Activated naive CD4-positive, alpha-beta T cell treated with anti-CD3 and anti-CD28 coated beads for 36 hours (primary cell): ENCODE results near the gene DDA1. TPM values are rescaled to one million over a fixed set of nuclear protein-coding genes. Genes with fewer than 3 reads are reported as not detected.

ENCODE experiments used
- CTCF ChIA-PET: fragments of 350-600 bp; sonication (Branson Sonifier 250); formaldehyde crosslinking; loops from one replicate; lab custom pipeline; 2021; ENCODE audit warnings: antibody characterized with exemption; lab: Charles Lee
- DNase-seq: peaks from one replicate; pipeline ENCODE4 v3.0.0-alpha.2; 2020
- H3K27ac Mint-ChIP-seq: one replicate; pipeline ENCODE4 v1.8.0; 2021; ENCODE audit warnings: mild to moderate bottlenecking, mixed read lengths
- H3K27me3 Mint-ChIP-seq: one replicate; pipeline ENCODE4 v1.8.0; 2021; ENCODE audit warnings: low read depth, mixed read lengths
- H3K36me3 Mint-ChIP-seq: one replicate; pipeline ENCODE4 v1.8.0; 2021; ENCODE audit warnings: low read depth, mixed read lengths
- H3K4me1 Mint-ChIP-seq: one replicate; pipeline ENCODE4 v1.8.0; 2021; ENCODE audit warnings: low read depth, mixed read lengths
- H3K4me3 Mint-ChIP-seq: one replicate; pipeline ENCODE4 v1.8.0; 2021; ENCODE audit warnings: mild to moderate bottlenecking, moderate library complexity, mixed read lengths
- H3K9me3 Mint-ChIP-seq: one replicate; pipeline ENCODE4 v1.8.0; 2021; ENCODE audit warnings: mixed read lengths
- intact Hi-C: fragments of 100-400 bp; cut with micrococcal nuclease; formaldehyde crosslinking; loops from one replicate; pipeline ENCODE4 v1.15.1; 2023
- total RNA-seq, 2 experiments: library from RNA; stranded (reverse); gene quantifications; one replicate each; pipeline ENCODE4 v1.2.3, GENCODE V29; 2021

The DDA1 gene
- total RNA-seq, 2 experiments from 2014 or later, result 26.2 to 28.6 TPM

DNA sequence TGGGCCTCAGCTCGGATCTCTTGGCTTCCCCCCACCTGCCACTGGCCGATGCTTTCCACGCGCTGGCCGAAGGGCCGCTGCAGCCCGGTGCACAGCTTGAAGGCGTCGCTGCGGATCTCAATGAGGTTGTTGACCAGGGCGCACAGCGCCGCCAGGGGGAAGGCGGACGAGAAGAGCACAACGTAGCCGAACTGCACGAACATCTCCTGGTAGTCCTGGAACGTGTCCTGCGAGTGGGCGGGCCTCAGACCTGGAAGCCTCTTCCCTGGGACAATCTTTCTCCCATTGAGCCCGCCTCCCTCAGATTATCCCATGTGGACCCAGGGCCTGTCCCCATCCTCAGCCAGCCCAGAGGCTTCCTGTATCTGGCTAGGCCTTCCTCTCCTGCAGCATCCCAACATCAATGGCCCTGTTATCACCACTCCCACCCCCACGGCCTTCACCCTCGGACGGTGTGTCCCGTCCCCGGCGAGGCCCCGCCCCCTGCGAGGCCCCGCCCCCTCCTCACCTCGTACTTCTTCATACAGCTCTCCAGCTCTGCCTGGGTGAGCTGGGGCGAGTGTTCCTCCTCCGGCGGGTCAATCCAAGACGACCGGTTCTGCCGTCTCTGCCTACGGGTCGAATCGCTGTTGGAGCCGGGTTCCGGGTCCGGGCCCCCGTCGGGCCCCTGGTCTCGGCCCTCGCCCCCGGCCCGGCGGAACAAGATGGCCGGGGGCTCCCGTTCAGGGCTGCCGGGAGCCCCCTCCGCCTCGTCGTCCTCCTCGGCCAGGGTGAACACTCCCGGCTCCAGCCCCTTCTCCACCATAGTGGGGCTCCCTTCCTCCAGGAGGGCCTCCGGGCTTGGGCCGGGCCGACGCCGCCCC, 18.5 kb downstream of the DDA1 start:
- Mint-ChIP-seq H3K4me3 (peak overlapping the region; percentile 56), H3K27ac (no peak overlapping the region), H3K36me3 (no peaks in the 10 kb centered on the region), H3K27me3 (no peaks in the 10 kb centered on the region), H3K9me3 (no peaks in the 10 kb centered on the region), H3K4me1 (peaks cover 8% of the 10 kb centered on the region)
- CTCF ChIA-PET, result no interaction called here
- intact Hi-C loops, result loop anchor here (1.0 kb wide), 1 partner anchor 19 kb away; the partner anchor contains the start of gene DDA1
- DNase-seq, result peak; percentile 58

DNA sequence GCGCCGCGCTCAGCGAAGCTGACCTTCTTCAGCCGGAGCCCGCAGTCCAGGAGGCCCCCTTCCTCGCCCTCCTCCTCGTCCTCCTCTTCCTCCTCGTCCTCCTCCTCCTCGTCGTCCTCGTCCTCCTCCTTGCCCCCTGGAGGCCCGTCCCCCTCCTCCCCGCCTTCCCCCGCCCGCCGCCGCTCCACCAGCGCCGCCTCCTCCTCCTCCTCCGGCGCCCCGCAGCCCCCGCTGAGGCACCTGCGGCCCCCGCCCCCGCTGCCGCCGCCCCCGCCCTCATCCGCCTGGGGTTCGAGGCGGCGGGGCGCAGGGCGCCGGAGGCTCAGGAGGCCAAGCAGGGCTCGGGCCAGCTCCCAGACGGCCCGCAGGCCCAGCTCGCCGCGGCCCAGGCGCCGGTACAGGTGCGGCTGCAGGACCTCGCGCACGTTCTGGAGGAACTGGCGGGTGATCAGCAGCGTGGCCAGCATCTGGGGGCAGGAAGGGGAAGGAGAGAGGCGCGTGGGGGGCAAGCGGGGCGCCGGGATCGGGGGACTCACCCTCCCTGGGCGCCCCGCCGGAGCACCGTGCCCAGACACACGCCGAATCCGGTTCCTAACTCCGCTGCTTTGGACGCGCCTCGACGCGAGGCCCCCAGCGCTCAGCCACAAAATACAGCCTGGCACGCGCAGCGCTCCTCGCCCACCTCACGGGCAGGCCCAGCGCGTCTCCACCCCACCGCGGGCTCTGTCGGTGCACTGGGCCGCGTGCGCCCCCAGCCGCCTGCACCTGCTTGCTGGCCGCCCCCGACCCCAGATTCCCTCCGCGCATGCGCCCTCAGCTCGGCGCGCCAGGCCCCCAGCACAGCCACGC, 19.4 kb downstream of the DDA1 start:
- peak; percentile 20 for DNase-seq
- H3K36me3 Mint-ChIP-seq, result no peaks in the 10 kb centered on the region
- H3K27ac Mint-ChIP-seq, result no peak overlapping the region
- no peaks in the 10 kb centered on the region for H3K9me3 Mint-ChIP-seq
- H3K27me3 Mint-ChIP-seq, result no peaks in the 10 kb centered on the region
- CTCF ChIA-PET, result no interaction called here
- peak overlapping the region; percentile 51 for H3K4me3 Mint-ChIP-seq
- H3K4me1 Mint-ChIP-seq, result peaks cover 10% of the 10 kb centered on the region
- intact Hi-C loops, result loop anchor here (1.0 kb wide), 1 partner anchor 19 kb away; the partner anchor contains the start of gene DDA1

DNA sequence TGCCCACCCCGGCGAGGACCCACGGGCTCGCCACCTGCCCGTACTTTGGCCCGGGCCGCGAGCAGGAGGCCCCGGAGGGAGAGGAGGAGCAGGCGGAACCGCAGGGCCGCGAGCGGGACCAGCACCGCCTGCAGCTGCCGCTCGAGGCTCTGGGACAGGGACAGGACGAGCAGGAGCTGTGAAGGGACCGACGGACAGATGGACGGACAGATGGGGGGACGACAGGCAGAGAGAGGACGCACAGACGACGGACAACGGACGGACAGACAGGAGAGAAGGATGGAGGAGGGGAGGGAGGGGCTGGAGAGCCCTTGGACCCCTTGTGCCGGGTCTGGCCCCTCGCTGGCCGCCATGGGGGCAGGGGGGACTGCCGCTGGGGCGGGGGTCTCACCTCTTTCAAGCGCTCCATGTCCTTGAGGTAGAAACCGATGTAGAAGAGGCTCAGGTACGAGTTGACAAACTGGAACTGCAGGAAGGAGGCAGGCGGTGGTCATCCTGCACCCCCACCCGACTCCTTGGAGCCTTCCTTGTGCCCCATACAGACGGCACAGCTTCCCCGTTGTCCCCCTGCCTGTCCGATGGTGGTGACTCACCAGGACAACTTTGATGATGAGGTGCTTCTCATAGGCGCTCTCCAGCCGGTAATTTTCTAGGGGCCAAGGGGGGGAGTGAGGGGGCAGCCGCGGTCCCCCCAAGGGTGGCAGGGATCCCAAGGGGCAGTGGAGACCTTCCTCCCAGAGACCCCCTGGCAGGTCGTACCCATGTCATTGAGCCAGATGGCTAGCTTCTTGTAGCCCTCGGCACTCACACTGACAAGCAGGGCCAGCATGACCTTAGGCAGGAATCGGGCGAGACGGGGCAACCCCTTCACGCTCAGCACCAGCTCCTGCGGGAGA, 20.3 kb downstream of the DDA1 start:
- Mint-ChIP-seq H3K27ac (no peak overlapping the region), H3K4me3 (peak overlapping the region; percentile 27), H3K9me3 (no peaks in the 10 kb centered on the region), H3K36me3 (no peaks in the 10 kb centered on the region), H3K27me3 (no peaks in the 10 kb centered on the region), H3K4me1 (peaks cover 12% of the 10 kb centered on the region)
- CTCF ChIA-PET, result interaction anchor here (0.6 kb wide), 1 partner anchor 145 kb away, joined by 3 read pairs; no protein-coding TSS in a partner anchor
- intact Hi-C loops, result loop anchor here (10.0 kb wide), 1 partner anchor 425 kb away; the partner anchor contains the start of gene FCHO1
- no peak for DNase-seq

DNA sequence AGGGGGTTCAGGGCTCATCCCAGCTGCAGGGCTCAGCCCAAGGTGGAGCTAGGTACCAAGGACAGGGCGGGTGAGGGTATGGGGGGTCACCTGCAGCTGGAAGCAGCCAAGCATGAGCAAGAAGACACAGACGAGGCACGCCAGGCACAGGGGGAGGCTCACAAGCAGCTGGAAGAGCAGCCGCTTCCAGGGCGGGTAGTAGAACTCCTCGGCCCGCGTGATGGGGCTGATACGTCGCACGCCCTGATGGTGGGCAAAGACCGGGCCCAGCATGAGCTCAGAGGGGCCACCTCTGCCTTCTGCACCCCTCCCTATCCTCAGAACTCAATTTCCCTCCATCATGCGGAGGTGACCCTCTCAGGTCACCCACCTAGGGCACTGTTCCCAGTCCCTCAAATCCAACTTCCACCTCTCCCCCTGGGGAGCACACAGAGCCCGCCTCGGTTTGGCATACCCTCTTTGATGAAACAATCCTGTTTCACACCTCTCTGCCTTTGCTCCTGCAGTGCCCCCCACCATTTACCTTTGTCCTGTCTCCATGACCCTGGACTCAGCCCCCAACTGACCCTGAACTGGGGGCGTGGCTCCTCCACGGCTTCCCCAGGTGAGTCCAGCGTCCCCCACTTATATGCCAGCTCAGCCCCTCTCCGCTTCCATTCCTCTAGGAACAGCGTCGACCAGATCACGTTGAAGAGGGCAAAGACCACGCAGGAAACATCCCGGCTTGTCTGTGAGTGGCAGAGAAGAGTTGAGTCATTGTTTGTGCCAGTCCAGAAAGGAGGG, 21.1 kb downstream of the DDA1 start:
- no peak overlapping the region for H3K4me3 Mint-ChIP-seq
- DNase-seq, result no peak
- H3K27me3 Mint-ChIP-seq, result no peaks in the 10 kb centered on the region
- H3K4me1 Mint-ChIP-seq, result peaks cover 19% of the 10 kb centered on the region
- no peaks in the 10 kb centered on the region for H3K36me3 Mint-ChIP-seq
- H3K9me3 Mint-ChIP-seq, result no peaks in the 10 kb centered on the region
- intact Hi-C loops, result loop anchor here (10.0 kb wide), 1 partner anchor 424 kb away; the partner anchor contains the start of gene FCHO1
- CTCF ChIA-PET, result interaction anchor here (0.6 kb wide), 1 partner anchor 144 kb away, joined by 3 read pairs; no protein-coding TSS in a partner anchor
- no peak overlapping the region for H3K27ac Mint-ChIP-seq

DNA sequence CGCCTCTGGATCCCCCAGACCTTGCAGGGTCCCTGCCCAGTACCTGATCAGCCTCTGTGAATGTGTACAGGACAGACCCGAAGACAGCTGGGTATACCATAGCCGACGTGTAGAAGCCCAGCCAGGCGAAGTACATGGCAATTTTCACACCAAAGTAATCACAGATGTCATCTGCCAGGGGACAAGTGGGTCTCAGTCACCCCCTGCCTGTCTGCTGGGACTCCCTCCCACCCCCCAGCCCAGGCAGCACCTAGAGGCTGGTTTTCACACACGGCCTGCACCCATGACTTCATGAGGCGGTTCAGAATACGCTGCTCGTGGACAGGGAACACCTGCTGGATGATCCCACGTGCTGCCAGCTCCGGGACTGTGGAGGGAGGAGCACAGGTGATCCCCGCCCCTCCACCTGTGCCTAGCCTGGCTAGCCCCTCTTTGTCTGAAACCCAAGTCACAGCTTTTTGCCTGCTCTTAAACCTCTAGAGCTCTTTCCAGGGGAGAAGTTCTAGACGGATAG, 21.7 kb downstream of the DDA1 start:
- no peak overlapping the region for H3K27ac Mint-ChIP-seq
- DNase-seq, result no peak
- intact Hi-C loops, result loop anchor here (10.0 kb wide), 1 partner anchor 424 kb away; the partner anchor contains the start of gene FCHO1
- CTCF ChIA-PET, result interaction anchor here (0.7 kb wide), 1 partner anchor 528 kb away, joined by 7 read pairs; the partner anchor contains the start of gene RPL18A
- no peaks in the 10 kb centered on the region for H3K27me3 Mint-ChIP-seq
- H3K36me3 Mint-ChIP-seq, result no peaks in the 10 kb centered on the region
- peaks cover 21% of the 10 kb centered on the region for H3K4me1 Mint-ChIP-seq
- no peaks in the 10 kb centered on the region for H3K9me3 Mint-ChIP-seq
- H3K4me3 Mint-ChIP-seq, result no peak overlapping the region

DNA sequence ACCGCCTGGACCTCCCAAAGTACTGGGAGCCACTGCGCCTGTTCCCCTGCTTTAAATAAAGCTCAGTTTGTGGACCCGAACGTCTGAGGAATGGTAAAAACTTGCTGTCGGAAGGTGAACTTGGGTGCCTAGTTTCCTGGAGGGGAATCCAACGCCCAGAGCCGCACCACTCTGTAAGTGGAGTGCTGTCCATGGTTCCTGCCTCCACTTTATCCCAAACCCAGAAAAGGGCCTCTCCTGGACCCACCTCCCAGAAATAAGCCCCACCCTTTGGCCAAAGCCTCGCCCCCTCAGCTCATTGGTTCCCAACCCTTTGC, 23.0 kb downstream of the DDA1 start:
- intact Hi-C loops, result loop anchor here (10.0 kb wide), 1 partner anchor 422 kb away; the partner anchor contains the start of gene FCHO1
- Mint-ChIP-seq H3K36me3 (no peaks in the 10 kb centered on the region), H3K9me3 (no peaks in the 10 kb centered on the region), H3K27me3 (no peaks in the 10 kb centered on the region), H3K4me3 (no peak overlapping the region), H3K27ac (no peak overlapping the region), H3K4me1 (peaks cover 22% of the 10 kb centered on the region)
- DNase-seq, result no peak
- CTCF ChIA-PET, result interaction anchor here (0.8 to 1.2 kb wide), 4 partner anchors 23 to 148 kb away, joined by 3 to 4 read pairs (median 3); partner anchors contain the start of gene DDA1

DNA sequence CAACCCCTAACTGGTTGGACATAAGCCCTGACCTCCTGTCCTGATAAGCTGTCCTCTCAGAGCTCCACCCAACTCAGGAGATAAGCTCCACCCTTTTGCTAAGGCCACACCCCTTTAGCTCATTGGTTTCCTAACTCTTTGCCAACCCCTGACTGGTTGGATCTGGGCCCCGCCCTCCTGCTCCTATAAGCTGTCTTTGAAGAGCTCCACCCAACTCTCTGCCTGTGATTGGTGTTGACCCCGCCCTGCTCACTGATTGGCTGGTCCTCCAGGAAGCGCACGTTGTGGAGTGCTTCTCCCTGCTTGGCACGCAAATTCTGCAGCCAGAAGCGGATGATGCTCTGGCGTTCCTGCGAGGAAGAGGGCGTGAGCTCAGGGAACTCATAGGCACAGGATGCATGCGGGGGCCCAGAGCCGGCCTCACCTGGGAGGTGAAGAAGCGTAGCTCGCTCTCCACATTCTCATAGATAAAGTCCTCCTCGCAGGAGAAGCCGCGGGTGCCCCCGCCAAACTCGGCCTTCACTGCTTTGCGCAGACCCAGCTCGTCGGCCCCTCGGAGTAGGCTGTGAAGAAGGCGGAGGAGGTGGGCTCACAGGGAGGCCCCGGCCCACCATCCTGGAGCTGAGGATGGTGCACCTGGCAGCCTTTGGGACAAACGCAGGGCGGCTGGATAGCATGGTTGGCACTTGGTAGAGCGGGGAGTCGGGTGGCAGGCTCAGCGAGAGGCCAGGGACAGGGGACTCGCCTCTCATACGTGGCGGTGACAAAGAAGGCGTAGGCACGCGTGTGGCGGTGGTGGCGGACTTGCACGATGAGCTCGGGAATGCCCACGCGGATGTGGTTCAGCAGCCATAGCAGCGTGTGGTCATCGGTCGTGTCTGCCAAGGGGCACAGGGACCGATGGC, 23.6 kb downstream of the DDA1 start:
- DNase-seq, result peak; percentile 49
- Mint-ChIP-seq H3K36me3 (no peaks in the 10 kb centered on the region), H3K9me3 (no peaks in the 10 kb centered on the region), H3K4me3 (no peak overlapping the region), H3K27me3 (no peaks in the 10 kb centered on the region), H3K4me1 (peaks cover 22% of the 10 kb centered on the region), H3K27ac (no peak overlapping the region)
- intact Hi-C loops, result loop anchor here (10.0 kb wide), 1 partner anchor 422 kb away; the partner anchor contains the start of gene FCHO1
- CTCF ChIA-PET, result interaction anchor here (0.6 to 3.4 kb wide), 8 partner anchors 24 to 178 kb away, joined by 3 to 16 read pairs (median 3); partner anchors contain the start of gene DDA1

DNA sequence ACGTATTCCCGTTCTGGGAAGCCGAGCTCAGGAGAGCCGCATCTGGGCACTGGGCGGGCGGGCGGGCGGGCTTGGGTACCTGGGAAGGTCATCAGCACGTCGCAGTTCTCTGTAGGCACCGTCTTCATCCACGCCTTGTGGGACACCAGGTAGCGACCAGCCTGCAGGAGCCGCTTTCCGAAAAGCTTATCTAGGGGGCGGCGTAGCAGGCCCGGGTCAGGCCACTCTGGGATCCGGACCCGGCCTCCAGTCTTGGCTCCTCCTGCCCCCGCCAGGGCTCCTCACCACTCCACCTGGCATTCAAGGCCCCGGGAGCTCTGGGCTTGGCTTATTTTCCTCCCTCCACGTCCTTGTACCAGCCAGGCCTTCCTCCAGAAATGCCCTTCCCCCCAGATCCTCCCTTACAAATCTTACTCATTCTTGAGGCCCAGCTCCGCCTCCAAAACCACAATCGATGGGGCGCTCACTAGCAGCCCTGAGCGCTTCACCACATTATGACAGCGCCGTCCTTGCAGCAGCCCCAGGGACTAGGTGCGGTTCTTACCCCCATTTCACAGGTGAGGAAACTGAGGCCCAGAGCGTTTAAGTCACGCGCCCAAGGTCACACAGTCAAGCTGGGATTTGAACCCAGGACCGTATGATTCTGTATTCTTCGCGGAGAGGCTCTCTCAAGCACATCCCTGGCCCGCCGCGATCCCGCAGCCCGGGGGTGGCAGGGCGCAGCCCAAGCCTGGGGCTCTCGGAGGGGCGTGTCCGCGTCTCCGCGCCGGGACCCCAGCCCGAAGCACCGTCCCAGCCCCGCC, 24.4 kb downstream of the DDA1 start:
- H3K9me3 Mint-ChIP-seq, result no peaks in the 10 kb centered on the region
- CTCF ChIA-PET, result interaction anchor here (0.6 to 3.4 kb wide), 6 partner anchors 17 to 179 kb away, joined by 3 to 16 read pairs (median 3); no protein-coding TSS in a partner anchor
- peak overlapping the region; percentile 63 for H3K27ac Mint-ChIP-seq
- H3K4me1 Mint-ChIP-seq, result peaks cover 30% of the 10 kb centered on the region
- no peaks in the 10 kb centered on the region for H3K27me3 Mint-ChIP-seq
- H3K4me3 Mint-ChIP-seq, result peak overlapping the region; percentile 74
- peaks cover 3% of the 10 kb centered on the region for H3K36me3 Mint-ChIP-seq
- intact Hi-C loops, result loop anchor here (10.0 kb wide), 1 partner anchor 421 kb away; the partner anchor contains the start of gene FCHO1
- DNase-seq, result peak; percentile 90
